HG03139 (cell line): Measurements from ENCODE around the gene TIAM1.

Source experiments
- ATAC-seq: cut with Tn5 transposase; IDR thresholded peaks from one replicate; pipeline ENCODE4 v1.9.1; 2021; ENCODE audit not compliant: unreplicated experiment

TIAM1 gene

DNA sequence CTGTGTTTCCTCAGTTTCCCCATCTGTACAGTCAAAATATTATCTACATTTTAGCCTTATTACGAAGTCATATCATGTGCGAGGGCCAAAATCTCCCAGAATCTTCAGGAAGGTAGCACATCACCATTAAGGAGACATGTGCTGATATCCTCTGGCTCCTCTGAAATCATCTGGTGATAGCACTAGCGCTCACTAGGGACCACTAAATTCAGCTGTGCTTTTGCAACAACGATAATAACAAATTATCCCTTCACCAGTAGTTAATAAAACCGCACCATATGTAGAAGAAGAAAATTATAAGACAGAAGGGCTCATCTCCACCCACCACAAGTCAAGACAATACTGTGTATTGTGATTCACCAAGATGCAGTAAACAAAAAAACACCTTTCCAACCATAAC, 53.3 kb downstream of the TIAM1 start:
- no peak for ATAC-seq

DNA sequence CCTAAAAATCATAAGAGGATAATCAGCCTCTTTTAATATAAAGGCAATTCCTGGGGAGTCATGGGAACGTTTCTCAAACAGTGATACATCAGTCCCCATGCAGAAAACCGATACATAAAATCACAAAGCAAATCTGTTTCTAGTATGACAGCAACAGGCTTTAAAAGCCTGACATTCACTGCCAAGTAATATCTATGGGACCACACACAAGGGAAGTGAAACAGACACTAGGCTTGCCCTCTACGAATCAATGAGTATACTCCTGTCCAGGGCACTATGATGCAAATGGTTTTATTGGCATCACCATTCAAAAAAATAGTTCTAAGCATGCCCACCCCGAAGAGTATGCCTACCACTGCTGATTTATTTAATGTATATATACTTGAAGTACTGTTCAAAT, 54.4 kb downstream of the TIAM1 start:
- no peak for ATAC-seq

DNA sequence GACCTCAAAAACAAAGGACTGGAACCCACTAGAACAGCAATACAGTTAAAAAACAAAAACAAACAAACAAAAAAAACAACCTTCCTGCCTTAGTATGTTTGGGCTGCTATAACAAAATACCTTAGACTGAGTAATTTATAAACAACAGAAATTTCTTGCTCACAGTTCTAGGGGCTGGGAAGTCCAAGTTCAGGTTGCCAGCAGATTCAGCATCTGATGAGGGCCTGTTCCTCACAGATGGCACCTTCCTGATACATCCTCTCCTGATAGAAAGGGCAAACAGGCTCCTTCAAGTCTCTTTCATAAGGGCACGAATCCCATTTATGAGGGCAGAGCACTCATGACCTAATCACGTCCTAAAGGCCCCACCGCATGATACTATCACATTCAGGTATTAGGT, 55.9 kb downstream of the TIAM1 start:
- no peak for ATAC-seq

DNA sequence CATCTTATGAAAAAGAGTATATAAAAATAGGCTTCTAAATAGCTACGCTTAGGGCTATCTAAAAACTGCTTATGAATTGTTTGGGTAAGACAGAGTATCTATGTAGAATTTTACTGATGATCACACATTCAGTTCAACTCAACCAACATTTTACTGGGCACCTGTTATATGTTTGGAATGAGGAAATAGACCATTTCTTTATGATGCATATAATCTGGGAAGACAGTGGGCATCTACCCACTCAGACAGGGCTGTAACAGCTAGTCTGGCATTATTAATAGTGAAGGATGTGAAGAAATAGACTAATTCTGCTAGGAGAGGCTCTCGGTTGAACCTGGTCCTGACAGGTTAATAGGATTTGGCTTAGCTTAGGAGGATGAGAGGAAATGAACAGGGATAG, 56.9 kb downstream of the TIAM1 start:
- no peak for ATAC-seq

DNA sequence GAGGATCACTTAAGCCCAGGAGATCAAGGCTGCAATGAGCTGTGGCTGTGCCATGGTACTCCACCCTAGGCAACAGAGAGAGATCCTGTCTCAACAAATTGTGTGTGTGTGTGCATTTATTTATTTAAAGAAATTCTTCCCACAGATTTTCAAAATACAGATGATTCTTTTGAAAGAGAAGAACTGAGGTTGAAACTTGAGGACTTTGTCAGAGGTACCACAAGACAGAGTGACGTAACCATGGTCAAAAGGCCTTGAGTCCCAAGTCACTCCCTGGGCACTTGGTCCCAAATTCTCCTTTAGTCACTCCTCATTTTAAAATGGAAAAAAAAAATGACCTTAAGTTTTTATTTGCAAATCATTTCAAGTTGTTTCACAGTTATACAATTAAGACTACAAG, 57.4 kb downstream of the TIAM1 start:
- no peak for ATAC-seq

DNA sequence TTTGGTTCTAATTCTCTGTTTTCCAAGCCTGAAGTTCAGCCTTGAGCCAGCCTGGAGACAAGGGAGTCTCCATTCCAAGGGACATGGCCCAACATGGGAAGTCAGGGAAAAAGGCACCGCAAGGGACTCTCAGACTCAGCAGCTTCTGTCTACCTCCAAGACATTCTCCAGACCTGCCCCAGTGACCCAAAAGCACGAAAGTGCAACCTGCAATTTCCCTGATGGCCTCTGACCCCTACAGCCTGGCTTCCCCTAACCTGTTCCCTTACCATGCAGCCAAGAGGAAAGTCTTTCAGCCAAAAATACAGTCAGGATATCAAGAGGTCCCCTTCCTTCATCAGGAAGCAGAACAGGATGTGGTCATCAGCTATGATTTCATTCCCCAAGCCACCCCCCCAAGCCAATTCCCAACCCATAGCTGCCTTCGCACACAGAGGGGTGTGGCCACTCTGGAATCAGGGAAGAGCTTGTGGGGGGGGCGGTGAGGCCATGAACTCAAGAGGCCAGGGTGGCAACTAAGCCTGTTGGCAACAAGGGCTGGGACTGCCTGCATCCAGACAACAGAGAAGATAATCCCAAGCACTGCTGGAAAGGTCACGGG, 59.2 kb downstream of the TIAM1 start:
- no peak for ATAC-seq

DNA sequence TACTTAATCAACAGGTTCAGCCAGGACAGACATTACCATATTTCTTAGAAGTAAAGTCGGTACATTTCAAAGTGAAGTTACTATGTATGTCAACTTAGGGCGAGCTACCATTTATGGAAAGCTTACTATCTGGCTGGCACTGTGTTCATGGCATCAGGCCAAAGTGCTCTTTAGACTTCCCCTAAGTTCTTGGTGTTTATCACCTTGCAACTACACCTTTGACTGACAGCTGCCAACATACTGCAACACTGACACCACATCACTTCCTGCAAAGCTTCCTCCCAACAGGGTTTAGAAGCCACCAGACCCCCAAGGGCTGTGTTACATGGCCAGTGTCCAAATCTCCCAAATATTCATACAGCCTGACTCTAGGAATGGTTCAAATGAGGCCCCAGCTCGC, 61.0 kb downstream of the TIAM1 start:
- ATAC-seq: no peak

DNA sequence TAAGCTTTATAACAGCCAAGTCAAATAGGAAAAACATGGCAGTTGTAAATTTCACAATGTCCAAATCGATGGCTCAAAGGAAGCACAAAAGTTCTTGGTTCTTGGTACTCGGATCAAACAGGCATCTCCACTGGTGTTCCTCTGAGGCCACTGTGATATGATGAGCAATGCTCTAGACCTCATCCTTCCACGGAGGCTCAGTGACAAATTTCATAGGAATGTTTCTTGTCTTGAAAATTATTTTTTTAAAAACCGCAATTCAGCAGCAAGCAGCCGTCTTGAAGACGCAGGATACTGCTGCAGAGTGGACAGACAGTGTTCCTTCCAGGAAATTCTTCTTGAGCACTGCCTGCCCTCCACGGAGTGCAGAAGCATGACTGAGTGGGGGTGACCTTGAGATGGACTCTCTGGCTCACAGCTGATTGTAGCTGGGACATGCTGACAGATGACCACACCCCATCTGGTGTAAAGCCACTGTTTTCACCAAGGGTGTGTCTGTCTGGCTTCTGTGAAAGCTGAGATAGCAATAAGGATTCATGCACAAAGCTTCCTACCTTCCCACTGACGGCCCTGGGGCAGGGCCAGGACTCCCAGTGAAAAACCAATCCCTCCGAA, 61.9 kb downstream of the TIAM1 start:
- ATAC-seq: no peak

DNA sequence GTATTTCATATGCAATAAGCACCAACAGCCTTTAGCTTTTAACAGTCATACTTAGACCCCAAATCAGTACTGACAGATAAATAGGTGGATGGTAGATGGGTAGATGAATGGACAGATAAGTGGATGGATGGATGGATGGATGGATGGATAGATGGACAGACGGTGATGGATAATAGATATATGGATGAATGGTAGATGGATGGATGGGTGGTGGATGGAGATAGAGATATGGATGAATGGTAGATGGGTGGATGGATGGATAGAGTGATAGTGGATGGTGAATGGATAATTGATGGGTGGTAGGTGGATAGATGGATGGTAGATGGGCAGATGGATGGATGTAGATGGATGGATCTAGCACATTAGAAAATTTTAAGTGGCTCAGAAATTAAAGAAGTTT, 62.5 kb downstream of the TIAM1 start:
- ATAC-seq: no peak

DNA sequence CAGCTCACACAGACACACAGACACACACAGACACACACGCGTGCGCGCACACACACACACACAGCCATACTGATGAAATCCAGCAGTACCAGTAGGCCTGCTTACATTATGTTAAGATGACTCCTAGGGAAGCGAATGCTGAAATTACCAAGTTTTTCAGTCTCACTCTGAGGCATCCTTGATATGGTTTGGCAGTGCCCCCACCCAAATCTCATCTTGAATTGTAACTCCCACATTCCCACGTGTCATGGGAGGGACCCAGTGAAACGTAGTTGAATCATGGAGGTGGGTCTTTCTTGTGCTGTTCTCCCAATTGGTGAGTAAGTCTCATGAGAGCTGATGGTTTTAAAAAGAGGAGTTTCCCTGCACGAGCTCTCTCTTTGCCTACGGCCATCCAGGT, 64.1 kb downstream of the TIAM1 start:
- ATAC-seq: no peak

DNA sequence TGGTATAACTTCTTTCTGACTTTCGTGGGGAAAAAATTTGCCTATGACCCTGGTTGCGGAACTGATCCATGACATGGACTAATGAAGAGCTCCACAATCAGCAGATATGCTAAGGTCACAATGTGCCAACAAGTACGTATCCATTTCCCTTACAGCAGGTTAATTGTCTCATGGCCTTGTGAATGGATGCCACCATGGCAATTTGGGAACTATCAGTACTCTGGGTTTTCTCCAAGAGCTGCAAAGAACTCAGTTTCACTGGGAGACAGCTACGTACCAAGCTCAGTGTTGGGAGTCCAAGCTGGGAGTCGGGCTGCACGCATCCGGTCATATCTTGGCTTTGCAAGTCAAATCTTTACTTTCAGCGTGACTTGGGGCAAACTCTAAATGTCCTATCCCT, 64.8 kb downstream of the TIAM1 start:
- no peak for ATAC-seq

DNA sequence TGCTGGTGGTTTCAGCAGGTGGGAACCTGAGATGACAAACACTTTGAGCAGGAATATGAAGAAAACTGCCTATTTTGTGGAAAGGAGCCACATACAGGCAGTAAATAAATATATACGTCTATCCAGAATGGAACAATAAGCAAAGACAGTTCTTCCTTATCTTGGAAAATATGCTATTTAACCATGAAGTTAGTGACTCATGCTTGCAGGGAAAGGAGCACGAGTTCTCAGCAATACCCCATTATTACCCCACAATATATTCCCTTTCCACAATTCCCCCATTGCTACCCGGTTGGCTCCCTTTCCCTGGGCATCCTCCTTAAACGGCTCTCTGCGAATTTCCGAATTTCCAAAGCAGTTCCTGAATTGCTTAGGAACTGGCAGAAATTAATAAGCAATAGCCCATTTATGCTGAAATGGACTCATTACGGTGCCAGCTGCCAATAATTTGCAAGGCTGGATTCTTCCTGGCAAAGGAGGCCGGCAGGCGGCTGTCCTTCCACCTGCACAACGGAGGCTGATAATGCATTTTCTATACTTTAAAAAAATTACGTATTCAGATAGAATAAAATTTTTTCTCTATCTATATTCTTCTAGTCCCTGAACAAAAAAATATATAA, 65.4 kb downstream of the TIAM1 start:
- ATAC-seq: no peak

DNA sequence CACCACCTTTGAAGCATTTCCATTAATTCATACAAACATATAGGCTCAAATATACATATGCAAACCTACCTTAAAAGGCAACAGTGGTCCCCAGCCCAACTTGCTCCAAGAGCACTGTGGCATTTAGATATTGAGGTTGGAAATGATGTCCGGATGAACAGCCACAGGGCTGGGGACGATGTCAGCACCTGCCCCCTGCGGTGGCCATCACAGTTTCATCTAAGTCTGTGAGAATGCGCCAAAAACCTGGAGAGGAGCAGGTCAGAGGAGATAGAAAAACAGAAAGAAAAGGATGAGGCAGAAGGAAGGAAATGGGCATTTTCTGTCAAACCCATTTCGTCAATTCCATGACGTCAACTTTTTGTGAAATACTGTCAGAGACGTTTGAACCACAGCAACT, 67.4 kb downstream of the TIAM1 start:
- no peak for ATAC-seq

DNA sequence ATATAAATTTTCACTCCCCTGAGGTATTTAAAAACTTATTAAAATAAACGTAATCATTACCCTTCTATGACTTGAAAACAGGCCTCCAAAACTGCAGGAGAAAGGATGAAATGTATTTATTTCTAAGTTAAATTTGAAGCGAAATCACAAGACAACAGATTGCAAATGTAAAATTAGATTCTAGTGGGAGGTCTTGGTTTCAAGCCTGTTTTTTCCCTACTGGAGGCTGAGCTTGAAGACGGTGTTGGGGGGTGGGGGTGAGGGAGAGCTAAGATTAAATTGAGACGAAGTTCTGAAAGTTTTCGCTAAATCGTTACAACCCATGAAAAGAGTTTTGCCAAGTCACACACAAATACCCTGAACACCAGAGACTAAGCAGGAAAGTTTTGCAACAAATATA, 68.2 kb downstream of the TIAM1 start:
- no peak for ATAC-seq

DNA sequence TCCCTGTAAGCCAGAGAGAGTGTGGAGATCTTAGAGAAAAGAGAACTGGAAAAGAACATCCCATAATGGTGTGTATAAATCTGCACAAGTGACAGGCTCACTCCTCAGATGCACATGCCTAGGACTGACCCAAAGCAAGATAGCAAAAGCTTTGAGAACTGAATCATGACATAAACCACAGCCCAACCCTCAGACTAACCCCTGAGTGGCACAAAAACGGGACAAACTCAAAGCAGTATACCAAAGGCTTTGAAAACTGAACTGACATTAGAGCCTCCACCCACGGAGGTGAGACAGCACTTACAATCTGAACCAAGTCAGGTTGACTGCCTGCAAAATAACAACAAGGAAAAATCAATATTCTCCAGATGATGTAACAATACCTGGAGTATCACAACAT, 70.8 kb downstream of the TIAM1 start:
- no peak for ATAC-seq

DNA sequence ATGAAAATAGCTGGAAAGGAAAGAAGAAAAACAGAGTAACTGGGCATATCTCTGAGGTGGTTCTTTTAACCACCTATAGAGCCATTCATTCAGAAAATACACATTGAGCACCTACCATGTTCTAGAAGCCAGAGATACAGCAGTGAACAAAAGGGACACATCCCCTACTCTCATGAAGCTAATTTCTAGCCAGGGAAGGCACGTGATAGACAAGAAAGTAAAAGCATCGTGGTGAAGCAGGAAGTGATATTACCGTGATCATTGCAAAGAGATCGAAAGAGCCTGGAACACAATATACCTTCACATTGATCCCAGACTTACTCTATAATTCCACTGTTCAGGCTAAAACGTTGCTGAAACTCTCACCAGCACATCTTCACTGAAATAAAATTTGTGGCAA, 76.0 kb downstream of the TIAM1 start:
- ATAC-seq: no peak

DNA sequence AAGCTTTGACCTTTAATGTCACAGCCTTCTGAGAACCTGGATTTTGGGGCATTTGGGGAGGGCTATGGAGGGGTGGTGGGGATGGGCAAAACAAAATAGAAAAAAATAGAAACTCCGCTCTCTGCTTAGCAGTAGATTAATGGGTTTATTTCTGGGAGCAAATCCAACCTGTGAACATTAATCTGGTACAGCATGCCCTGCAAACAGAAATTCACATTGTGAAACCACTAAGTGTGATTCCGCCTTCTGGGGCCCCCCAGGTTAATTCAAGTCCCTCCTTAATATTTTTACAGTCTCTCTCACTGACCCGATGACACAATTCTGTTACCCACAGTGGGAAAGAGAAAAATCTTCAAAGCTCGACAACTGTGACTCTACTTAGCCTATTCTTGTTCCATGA, 76.4 kb downstream of the TIAM1 start:
- ATAC-seq: no peak

DNA sequence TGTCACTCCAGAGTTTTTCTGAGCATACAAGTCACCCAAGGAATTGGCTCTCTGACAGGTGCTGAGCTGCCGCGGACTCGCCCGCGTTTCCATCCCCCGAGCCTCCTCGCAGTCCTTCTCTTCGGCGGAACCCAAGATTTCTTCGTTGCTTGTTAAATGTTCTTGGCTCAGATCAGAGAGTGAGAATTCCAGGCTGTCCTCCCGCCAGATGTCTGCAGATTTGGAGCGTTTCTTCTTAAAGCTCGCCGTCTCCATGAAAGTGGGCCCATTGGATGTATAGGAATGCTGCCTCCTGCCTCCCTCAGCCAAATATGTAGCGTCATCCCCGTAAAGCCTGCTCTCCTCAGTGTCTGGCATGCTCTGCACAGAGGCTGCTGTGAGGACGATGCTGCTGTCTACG, 77.8 kb downstream of the TIAM1 start:
- no peak for ATAC-seq

DNA sequence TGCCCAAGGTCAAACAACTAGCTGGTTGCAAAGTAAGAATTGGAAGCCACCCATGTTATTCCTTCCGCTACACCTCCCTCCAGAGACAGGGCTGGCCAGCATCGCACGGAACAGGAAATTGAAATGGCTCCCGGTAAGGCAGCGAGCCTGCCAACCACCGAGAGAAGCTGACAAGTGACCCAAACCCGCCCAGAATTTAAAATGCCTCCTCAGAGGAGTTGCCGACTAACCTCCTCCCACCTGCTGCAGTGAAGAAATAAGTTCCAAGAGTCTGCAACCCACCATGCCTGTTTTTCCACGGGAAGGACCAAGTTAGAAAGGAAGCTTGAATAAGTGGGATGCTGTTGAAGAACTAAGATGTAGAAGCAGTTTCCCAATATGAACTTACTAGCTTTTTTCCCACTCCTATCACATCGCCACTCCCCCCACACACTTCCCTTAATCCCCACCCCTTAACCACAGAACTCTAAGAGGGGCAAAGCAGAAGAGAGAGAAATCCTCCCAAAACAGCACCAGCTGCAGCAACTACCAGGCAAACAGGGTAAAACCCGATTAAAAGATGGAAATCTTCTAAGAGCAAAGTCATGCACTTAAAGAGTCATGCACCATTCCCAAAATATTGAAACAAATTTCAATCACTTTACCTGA, 78.6 kb downstream of the TIAM1 start:
- no peak for ATAC-seq

DNA sequence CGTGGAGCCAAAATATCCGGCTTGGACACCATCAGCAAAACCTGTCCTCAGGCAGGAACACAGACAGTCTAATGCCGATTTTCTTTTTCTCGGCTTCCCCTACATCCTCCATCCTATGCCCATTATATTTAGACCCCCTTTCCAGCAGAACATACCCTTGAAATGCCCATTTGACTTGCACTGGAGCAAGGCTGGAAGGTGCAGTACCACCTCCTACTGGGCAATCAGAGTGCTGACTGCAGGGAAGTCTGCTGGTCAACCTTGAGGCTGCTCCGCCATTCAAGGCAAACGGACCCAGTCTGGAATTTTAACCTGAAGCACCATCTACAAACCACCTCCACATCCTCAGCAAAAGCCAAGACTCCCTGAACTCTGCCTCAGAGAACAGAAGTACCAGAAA, 79.5 kb downstream of the TIAM1 start:
- no peak for ATAC-seq

DNA sequence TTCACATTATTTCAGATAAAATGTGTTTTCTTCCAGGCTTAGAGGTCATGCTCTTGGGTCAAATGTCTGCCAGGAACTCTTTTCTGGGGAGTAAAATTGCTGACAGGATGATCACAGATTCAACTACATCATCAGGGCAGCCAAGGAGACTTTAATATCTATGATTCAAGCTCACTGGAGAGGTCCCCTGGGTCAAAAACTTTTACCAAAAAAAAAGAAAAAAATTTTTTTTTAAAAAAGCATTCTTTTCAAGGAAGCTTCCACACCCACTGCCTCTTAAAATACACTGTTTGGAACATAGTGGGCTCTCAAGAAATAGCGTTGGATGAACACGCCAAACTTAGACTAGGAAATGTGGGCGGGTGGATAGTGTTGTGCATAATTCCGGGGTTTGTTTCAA, 81.3 kb downstream of the TIAM1 start:
- no peak for ATAC-seq

DNA sequence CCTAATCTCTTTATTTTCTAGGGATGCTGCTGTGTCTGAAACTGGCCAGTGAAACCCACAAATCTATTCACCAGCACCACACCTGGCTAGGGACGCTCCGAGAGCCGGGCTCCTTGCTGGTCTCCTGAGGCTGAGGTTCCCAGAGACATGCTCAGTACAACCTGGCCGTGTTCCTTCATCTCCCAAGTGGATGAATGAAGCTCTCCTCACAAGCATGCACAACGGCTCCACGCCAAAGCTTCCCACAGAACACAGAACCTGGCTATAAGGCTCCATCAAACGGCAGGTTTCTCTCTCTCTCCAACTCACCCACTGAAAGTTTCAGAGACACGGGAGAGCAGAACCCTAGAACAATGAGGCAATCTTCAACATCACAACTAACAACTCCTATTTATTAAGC, 82.3 kb downstream of the TIAM1 start:
- no peak for ATAC-seq
